ENCODE measurements around the gene ZBTB44. TPM values are rescaled to one million over a fixed set of nuclear protein-coding genes. Genes with fewer than 3 reads are reported as not detected.

Gene ZBTB44
- total RNA-seq, 2 donors from 2014 or later: 26.1 to 35.5 TPM

DNA sequence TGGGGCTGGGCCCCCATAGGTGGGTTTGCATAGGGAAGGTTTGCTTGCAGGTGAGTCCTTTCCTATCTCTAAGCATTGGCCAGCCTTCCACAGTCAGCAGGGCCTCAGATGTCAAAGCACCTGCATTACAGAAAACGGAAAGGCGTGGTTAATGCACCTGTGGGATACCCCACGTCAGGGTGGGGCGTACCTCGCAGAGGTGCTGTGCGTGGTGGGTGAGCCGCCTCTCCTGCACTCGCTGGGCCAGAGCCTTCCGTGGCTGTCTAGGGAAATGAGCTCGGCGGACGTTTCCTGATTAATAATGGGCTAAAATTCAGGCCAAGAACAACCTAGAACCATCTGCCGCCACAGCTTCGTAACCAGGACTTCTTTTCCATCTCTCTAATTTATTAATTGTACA, 122.8 kb downstream of the ZBTB44 start:
- Histone ChIP-seq H3K36me3 (no peaks in the 10 kb centered on the region), H3K27me3 (no peaks in the 10 kb centered on the region), H3K9ac (ENCODE audit: low read depth in 2 of 2, low read length in 2 of 2) (no peak overlapping the region), H3K4me1 (peaks cover 10% of the 10 kb centered on the region), H3K4me3 (no peak overlapping the region), H3K9me3 (no peaks in the 10 kb centered on the region), H3K27ac (no peak overlapping the region)
- no peak for DNase-seq
- TF ChIP-seq, protein P1, sequence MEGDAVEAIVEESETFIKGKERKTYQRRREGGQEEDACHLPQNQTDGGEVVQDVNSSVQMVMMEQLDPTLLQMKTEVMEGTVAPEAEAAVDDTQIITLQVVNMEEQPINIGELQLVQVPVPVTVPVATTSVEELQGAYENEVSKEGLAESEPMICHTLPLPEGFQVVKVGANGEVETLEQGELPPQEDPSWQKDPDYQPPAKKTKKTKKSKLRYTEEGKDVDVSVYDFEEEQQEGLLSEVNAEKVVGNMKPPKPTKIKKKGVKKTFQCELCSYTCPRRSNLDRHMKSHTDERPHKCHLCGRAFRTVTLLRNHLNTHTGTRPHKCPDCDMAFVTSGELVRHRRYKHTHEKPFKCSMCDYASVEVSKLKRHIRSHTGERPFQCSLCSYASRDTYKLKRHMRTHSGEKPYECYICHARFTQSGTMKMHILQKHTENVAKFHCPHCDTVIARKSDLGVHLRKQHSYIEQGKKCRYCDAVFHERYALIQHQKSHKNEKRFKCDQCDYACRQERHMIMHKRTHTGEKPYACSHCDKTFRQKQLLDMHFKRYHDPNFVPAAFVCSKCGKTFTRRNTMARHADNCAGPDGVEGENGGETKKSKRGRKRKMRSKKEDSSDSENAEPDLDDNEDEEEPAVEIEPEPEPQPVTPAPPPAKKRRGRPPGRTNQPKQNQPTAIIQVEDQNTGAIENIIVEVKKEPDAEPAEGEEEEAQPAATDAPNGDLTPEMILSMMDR (IDR thresholded peaks at IDR 0.05): no peak
- intact Hi-C loops (cut with DNase I): no loop called here

DNA sequence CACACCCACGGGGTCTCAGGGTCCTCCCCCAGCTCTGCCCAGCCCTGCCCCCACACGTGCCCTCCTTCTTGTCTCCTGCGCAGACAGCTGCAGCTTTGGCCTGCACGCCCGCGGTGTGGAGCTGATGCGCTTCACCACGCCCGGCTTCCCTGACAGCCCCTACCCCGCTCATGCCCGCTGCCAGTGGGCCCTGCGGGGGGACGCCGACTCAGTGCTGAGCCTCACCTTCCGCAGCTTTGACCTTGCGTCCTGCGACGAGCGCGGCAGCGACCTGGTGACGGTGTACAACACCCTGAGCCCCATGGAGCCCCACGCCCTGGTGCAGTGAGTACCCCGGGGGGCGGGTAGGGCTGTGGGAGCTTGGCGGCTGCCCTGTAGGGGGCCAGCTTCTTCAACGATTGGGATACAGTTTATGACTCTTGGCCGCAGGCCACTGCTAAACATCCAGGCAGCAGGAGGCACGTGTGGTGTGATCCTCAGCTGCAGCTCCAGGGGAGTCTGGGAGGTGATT, 124.3 kb downstream of the ZBTB44 start:
- H3K9ac ChIP-seq (ENCODE audit: low read depth in 2 of 2, low read length in 2 of 2): peak overlapping the region; percentile 61 to 88
- peak; percentile 71 for DNase-seq
- no peaks in the 10 kb centered on the region for H3K9me3 ChIP-seq
- H3K4me3 ChIP-seq: peak overlapping the region; percentile 15
- TF ChIP-seq, protein P1 (IDR thresholded peaks at IDR 0.05): no peak
- intact Hi-C loops (cut with DNase I): no loop called here
- H3K4me1 ChIP-seq: peaks cover 12% of the 10 kb centered on the region
- peak overlapping the region; percentile 94 for H3K27ac ChIP-seq
- H3K27me3 ChIP-seq: no peaks in the 10 kb centered on the region
- no peaks in the 10 kb centered on the region for H3K36me3 ChIP-seq

DNA sequence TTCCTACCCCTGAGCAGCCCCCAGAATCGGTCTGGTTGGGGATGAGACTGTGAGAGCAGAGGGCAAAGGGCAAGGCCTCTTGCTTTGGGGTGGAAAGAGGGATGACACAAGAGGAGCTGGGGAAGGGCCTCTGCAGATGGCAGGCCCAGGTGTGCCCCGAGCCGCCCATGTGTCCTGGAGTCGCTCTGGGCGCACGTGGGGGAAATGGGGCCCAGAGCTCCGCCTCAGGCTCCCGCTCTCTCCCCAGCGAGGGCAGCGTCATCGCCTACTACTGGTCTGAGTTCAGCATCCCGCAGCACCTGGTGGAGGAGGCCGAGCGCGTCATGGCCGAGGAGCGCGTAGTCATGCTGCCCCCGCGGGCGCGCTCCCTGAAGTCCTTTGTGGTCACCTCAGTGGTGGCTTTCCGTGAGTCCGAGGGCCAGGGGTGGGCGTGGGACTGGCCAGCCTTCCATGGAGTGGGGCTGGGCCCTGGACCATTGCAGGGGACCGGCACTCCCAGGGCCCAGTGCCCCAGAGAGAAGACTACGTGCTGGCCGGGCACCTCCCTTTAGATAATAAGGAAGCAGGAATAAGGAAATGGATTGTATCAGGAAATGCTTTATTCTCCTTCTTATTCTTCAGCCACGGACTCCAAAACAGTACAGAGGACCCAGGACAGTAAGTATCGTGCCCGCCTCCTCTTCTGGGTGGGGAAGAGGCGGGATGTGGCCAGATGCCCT, 125.1 kb downstream of the ZBTB44 start:
- TF ChIP-seq, protein P1 (IDR thresholded peaks at IDR 0.05): no peak
- DNase-seq: peak; percentile 73
- H3K36me3 ChIP-seq: no peaks in the 10 kb centered on the region
- peak overlapping the region; percentile 61 to 88 for H3K9ac ChIP-seq (ENCODE audit: low read depth in 2 of 2, low read length in 2 of 2)
- peak overlapping the region; percentile 94 for H3K27ac ChIP-seq
- no peaks in the 10 kb centered on the region for H3K27me3 ChIP-seq
- intact Hi-C loops (cut with DNase I): no loop called here
- H3K4me3 ChIP-seq: peak overlapping the region; percentile 15
- peaks cover 12% of the 10 kb centered on the region for H3K4me1 ChIP-seq
- H3K9me3 ChIP-seq: no peaks in the 10 kb centered on the region

DNA sequence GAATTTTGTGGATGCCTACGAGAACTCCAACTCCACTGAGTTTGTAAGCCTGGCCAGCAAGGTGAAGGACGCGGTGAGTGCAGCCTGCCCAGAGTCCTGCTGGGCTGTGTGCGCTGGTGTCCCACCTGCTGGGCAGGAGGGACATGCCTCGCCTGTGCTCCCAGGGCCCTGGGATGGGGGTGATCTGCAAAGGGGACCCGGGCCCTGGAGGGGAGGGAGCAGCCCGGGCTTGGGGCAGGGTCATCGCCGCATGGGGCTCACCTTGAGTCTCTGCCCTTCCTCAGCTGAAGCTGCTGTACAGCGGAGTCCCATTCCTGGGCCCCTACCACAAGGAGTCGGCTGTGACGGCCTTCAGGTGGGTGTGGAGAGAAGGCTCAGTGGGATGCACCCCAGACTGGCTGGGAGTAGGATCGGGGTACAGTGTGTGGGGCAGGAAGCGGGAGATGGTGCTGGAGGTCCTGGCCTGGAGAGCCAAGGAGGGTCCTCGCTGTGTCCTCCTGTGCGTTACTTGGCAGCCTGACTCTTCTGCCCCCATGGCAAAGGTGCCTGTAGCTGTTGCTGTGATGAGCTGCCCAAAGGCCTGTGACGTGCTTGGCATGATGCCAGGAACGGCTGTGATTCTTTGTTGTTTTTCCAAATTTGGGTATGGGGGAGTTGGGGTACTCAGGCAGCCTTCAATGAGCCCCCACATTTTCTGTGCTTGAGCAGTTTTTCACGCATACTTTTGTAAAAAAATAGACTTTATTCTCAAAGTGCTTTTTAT, 126.0 kb downstream of the ZBTB44 start:
- no peak for DNase-seq
- TF ChIP-seq, protein P1 (IDR thresholded peaks at IDR 0.05): no peak
- Histone ChIP-seq H3K4me1 (peaks cover 12% of the 10 kb centered on the region), H3K27ac (peak overlapping the region; percentile 94), H3K36me3 (no peaks in the 10 kb centered on the region), H3K4me3 (no peak overlapping the region), H3K27me3 (no peaks in the 10 kb centered on the region), H3K9ac (ENCODE audit: low read depth in 2 of 2, low read length in 2 of 2) (peak overlapping the region; percentile 28 to 88), H3K9me3 (no peaks in the 10 kb centered on the region)
- intact Hi-C loops (cut with DNase I): no loop called here

DNA sequence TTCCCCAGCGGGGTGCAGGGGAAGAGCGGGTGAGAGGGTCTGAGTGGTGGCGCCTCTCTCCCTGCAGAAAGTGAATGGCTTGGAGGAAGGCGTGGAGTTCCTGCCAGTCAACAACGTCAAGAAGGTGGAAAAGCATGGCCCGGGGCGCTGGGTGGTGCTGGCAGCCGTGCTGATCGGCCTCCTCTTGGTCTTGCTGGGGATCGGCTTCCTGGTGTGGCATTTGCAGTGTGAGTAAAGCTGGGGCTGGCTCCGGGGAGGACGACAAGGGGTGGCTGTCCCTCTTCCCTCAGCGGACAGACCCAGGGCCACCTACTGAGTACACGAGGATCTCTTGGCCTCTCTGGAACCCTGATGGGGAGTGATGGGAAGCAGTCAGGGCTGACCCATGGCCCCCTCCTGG, 126.7 kb downstream of the ZBTB44 start:
- Histone ChIP-seq H3K4me3 (no peak overlapping the region), H3K4me1 (peaks cover 12% of the 10 kb centered on the region), H3K27me3 (no peaks in the 10 kb centered on the region), H3K9me3 (no peaks in the 10 kb centered on the region), H3K36me3 (no peaks in the 10 kb centered on the region), H3K9ac (ENCODE audit: low read depth in 2 of 2, low read length in 2 of 2) (peak overlapping the region in 1 of 2 donors; percentile 88), H3K27ac (peak overlapping the region; percentile 94)
- no peak for DNase-seq
- intact Hi-C loops (cut with DNase I): no loop called here
- TF ChIP-seq, protein P1 (IDR thresholded peaks at IDR 0.05): no peak

All from colonic mucosa (tissue), 4 donors.